ENCODE results near the gene CENPU. TPM values are rescaled to one million over a fixed set of nuclear protein-coding genes. Genes with fewer than 3 reads are reported as not detected.

The CENPU gene
- total and polyA plus RNA-seq, 2 donors (not counting 1 experiment from before 2014, with no cell fraction given) = 1.6 to 2.1 TPM

- no peaks in the 10 kb centered on the region for H3K9me3 ChIP-seq (ENCODE audit: control extremely low read depth in 1 of 3, control insufficient read depth in 2 of 3, insufficient read depth in 1 of 3, low read length in 2 of 3)
Measured at GRCh38 chr4:184702114-184702513, 31.8 kb downstream of the CENPU start.

GRCh38 chr4:184699941-184700340, 34.0 kb downstream of the CENPU start:
- no peak for ATAC-seq (ENCODE audit: low read depth)
- ChIA-PET CTCF (no interaction called here), POLR2A (no interaction called here)
- Mint-ChIP-seq H3K4me3 (no peak overlapping the region), H3K4me1 (no peaks in the 10 kb centered on the region), H3K9me3 (ENCODE audit: insufficient read depth) (no peaks in the 10 kb centered on the region), H3K27ac (no peak overlapping the region), H3K27me3 (no peaks in the 10 kb centered on the region)
- intact Hi-C loops (cut with micrococcal nuclease) = no loop called here
- H3K9ac ChIP-seq (ENCODE audit: low read length) = no peak overlapping the region
- no peaks in the 10 kb centered on the region for H3K79me2 ChIP-seq (ENCODE audit: control insufficient read depth, insufficient read depth, low read length)
- TF ChIP-seq CTCF (IDR thresholded peaks at IDR 0.05) = no peak
- no peak for TF ChIP-seq EZH2 (IDR thresholded peaks at IDR 0.05; ENCODE audit: borderline replicate concordance, insufficient read depth, low read depth, low read length, poor library complexity, severe bottlenecking)
- H4K20me1 ChIP-seq (ENCODE audit: control insufficient read depth, insufficient read depth, low read length, poor library complexity, severe bottlenecking) = no peaks in the 10 kb centered on the region
- H3K4me3 ChIP-seq (ENCODE audit: control extremely low read depth in 1 of 5, extremely low read depth in 1 of 5, insufficient read depth in 1 of 5, low read depth in 2 of 5, low read length in 4 of 5) = no peak overlapping the region
- peaks cover 0 to 11% of the 10 kb centered on the region in 2 experiments for H3K36me3 ChIP-seq (replicated peaks in 1 of 2; ENCODE audit: control extremely low read depth in 1 of 2, control insufficient read depth in 1 of 2, extremely low read depth in 1 of 2, insufficient read depth in 2 of 2, low read length in 1 of 2)
- no CpG with 5 or more reads among the region's 4 CpGs for WGBS (ENCODE audit: insufficient coverage)
- no peak overlapping the region for H2AFZ ChIP-seq (ENCODE audit: insufficient read depth, low read depth, low read length, poor library complexity, severe bottlenecking)
- H3K27ac ChIP-seq (ENCODE audit: low read length in 2 of 2) = no peak overlapping the region
- H3K4me1 ChIP-seq (ENCODE audit: control insufficient read depth in 2 of 2, insufficient read depth in 2 of 2, low read length in 2 of 2) = no peaks in the 10 kb centered on the region
- no peaks in the 10 kb centered on the region for H3K27me3 ChIP-seq (replicated peaks in 1 of 4; ENCODE audit: control extremely low read depth in 1 of 4, control insufficient read depth in 3 of 4, insufficient read depth in 4 of 4, low read length in 3 of 4)
- no peaks in the 10 kb centered on the region for H3K9me3 ChIP-seq (ENCODE audit: control extremely low read depth in 1 of 3, control insufficient read depth in 2 of 3, insufficient read depth in 1 of 3, low read length in 2 of 3)
- H3K4me2 ChIP-seq (replicated peaks; ENCODE audit: low read depth, low read length, poor library complexity, severe bottlenecking) = no peak overlapping the region
- DNase-seq = no peak

More at GRCh38 chr4:184702114-184702513, 31.8 kb downstream of the CENPU start:
- no peaks in the 10 kb centered on the region for H3K79me2 ChIP-seq (ENCODE audit: control insufficient read depth, insufficient read depth, low read length)
- H3K27me3 Mint-ChIP-seq = no peaks in the 10 kb centered on the region
- TF ChIP-seq EZH2 (IDR thresholded peaks at IDR 0.05; ENCODE audit: borderline replicate concordance, insufficient read depth, low read depth, low read length, poor library complexity, severe bottlenecking) = no peak
- TF ChIP-seq CTCF (IDR thresholded peaks at IDR 0.05) = no peak
- H3K4me3 Mint-ChIP-seq = no peak overlapping the region
- H3K4me1 Mint-ChIP-seq = no peaks in the 10 kb centered on the region
- intact Hi-C loops (cut with micrococcal nuclease) = no loop called here
- H3K9me3 Mint-ChIP-seq (ENCODE audit: insufficient read depth) = no peaks in the 10 kb centered on the region
- H2AFZ ChIP-seq (ENCODE audit: insufficient read depth, low read depth, low read length, poor library complexity, severe bottlenecking) = no peak overlapping the region
- H3K27ac Mint-ChIP-seq = no peak overlapping the region
- WGBS (ENCODE audit: insufficient coverage) = no CpG with 5 or more reads among the region's 2 CpGs
- no peak overlapping the region for H3K4me3 ChIP-seq (ENCODE audit: control extremely low read depth in 1 of 5, extremely low read depth in 1 of 5, insufficient read depth in 1 of 5, low read depth in 2 of 5, low read length in 4 of 5)
- no peaks in the 10 kb centered on the region for H3K27me3 ChIP-seq (replicated peaks in 1 of 4; ENCODE audit: control extremely low read depth in 1 of 4, control insufficient read depth in 3 of 4, insufficient read depth in 4 of 4, low read length in 3 of 4)
- peaks cover 0 to 7% of the 10 kb centered on the region in 2 experiments for H3K36me3 ChIP-seq (replicated peaks in 1 of 2; ENCODE audit: control extremely low read depth in 1 of 2, control insufficient read depth in 1 of 2, extremely low read depth in 1 of 2, insufficient read depth in 2 of 2, low read length in 1 of 2)
- no peak for DNase-seq
- H4K20me1 ChIP-seq (ENCODE audit: control insufficient read depth, insufficient read depth, low read length, poor library complexity, severe bottlenecking) = no peaks in the 10 kb centered on the region
- CTCF ChIA-PET = interaction anchor here (0.6 kb wide), 1 partner anchor 30 kb away, joined by 3 read pairs; no protein-coding TSS in a partner anchor
- POLR2A ChIA-PET = interaction anchor here (0.6 kb wide), 1 partner anchor 32 kb away, joined by 4 read pairs; no protein-coding TSS in a partner anchor
- ATAC-seq (ENCODE audit: low read depth) = no peak
- H3K4me2 ChIP-seq (replicated peaks; ENCODE audit: low read depth, low read length, poor library complexity, severe bottlenecking) = no peak overlapping the region
- no peak overlapping the region for H3K27ac ChIP-seq (ENCODE audit: low read length in 2 of 2)
- H3K9ac ChIP-seq (ENCODE audit: low read length) = no peak overlapping the region
- H3K4me1 ChIP-seq (ENCODE audit: control insufficient read depth in 2 of 2, insufficient read depth in 2 of 2, low read length in 2 of 2) = no peaks in the 10 kb centered on the region
